Measurements from ENCODE around the gene ELAVL1. TPM values are rescaled to one million over a fixed set of nuclear protein-coding genes. Genes with fewer than 3 reads are reported as not detected.
"Not testable (repeated sequence)": the region's sequence is repeated elsewhere in the genome, so short reads cannot be mapped to it uniquely, and the experiment has no call there.

Gene ELAVL1
- total and polyA plus RNA-seq, 12 donors = 12.8 to 78.9 (median 44.6) TPM

DNA sequence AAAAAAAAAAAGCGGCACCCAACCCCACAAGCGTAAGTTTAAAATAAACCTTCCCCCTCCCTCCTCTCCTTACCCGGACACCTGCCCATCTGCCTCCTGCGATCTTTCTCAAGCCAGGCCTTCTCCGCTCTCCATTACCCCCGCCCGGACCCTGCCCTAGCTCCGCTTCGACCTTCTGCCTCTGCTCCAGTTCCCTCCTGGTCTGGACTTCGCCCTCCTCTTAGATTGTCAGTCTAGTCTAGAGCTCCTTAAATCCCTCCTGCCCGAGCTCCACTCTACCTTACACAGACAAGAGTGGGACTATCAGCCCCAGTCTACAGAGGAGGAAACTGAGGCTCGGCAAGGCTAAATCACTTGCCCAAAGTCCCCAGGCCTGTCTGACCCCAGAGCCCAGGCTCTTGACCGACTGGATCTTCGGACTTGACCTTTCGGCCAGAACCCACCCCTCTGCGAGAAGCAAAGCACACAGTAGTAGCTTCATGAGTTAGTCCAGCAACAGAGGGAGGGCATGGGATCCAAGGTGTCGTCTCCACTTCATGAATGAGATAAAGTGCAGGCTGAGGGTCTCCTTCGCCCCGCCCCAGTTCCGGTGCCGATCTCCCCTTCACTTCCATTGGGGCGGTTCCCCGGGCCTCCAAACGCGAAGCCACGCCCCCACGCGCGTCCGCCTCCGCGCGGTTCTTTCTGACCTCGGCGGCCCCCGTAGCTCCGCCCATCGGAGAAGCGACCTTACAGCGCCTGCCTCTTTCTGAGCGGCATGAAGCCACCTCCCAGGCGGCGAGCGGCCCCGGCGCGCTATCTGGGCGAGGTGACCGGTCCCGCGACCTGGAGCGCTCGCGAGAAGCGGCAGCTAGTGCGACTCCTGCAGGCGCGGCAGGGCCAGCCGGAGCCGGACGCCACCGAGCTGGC, 85.6 kb downstream of the ELAVL1 start, which contains the start of gene SNAPC2:
Gene SNAPC2, plus strand, starts transcription at position 729 of the 909 bp plus-strand sequence. Its CDS starts 29 bp downstream, at position 758.
- Histone ChIP-seq H3K4me3 (peak within 1 kb of the TSS in 3 of 4 donors; percentile 22 to 96 (median 56)), H3K36me3 (replicated peaks in 1 of 2) (peaks cover 0 to 11% of the 10 kb centered on the region in 2 donors), H3K9me3 (replicated peaks in 1 of 3) (no peaks in the 10 kb centered on the region), H3K27me3 (peaks cover 25% of the 10 kb centered on the region), H3K4me1 (replicated peaks in 1 of 2) (peaks cover 26 to 35% of the 10 kb centered on the region in 2 donors), H3K27ac (peak within 1 kb of the TSS; percentile 85 to 97 (median 88))
- intact Hi-C loops (cut with DNase I) = no loop called here
- whole genome bisulfite sequencing, 4 donors = 11 to 52% (median 28%) methylated on average over 14 to 62 of the region's 62 CpGs
- DNase-seq = peak; percentile 95 to 98 (median 97)
- peak in 1 of 2 donors; percentile 72 for TF ChIP-seq POLR2A (IDR thresholded peaks at IDR 0.05)
- TF ChIP-seq, protein P1, sequence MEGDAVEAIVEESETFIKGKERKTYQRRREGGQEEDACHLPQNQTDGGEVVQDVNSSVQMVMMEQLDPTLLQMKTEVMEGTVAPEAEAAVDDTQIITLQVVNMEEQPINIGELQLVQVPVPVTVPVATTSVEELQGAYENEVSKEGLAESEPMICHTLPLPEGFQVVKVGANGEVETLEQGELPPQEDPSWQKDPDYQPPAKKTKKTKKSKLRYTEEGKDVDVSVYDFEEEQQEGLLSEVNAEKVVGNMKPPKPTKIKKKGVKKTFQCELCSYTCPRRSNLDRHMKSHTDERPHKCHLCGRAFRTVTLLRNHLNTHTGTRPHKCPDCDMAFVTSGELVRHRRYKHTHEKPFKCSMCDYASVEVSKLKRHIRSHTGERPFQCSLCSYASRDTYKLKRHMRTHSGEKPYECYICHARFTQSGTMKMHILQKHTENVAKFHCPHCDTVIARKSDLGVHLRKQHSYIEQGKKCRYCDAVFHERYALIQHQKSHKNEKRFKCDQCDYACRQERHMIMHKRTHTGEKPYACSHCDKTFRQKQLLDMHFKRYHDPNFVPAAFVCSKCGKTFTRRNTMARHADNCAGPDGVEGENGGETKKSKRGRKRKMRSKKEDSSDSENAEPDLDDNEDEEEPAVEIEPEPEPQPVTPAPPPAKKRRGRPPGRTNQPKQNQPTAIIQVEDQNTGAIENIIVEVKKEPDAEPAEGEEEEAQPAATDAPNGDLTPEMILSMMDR (IDR thresholded peaks at IDR 0.05) = peak in 1 of 6 experiments; percentile 30

DNA sequence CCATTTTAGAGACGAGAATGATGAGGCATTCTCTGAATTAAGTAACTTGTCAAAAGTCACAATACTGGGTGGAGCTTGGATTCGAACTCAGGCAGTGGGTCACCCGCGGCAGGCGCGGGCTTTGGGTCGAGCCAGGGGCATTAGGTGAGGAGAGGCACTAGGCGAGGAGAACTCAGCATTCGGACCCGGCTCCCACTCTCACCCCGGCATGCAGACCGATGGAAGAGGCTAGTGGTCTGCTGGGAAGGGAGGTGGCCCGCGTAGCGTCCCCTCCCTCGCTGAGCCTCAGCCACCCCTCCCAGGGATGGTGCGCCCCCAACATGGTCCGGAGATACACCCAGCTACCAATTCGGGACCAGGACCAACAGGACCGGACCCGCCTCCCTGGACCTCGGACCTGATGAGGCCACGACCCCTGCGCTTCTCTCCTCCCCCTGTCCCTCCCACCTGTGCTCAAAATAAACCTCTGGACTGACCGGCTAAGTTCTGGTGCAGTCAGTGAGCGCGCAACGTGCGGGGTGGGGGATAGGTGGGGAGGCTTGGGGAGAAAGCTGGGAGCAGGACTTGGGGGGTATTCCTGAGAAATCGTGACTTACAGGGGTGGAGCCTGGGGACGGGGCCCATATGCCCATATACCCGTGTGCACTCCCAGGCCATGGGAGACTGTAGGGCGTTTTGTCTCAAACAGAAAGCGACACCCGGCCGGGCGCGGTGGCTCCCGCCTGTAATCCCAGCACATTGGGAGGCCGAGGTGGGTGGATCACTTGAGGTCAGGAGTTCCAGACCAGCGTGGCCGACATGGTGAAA, 86.6 kb downstream of the ELAVL1 start:
- peaks cover 25% of the 10 kb centered on the region for H3K27me3 ChIP-seq
- no peak overlapping the region for H3K4me3 ChIP-seq
- TF ChIP-seq POLR2A (IDR thresholded peaks at IDR 0.05) = no peak
- intact Hi-C loops (cut with DNase I) = no loop called here
- peaks cover 21 to 31% of the 10 kb centered on the region in 2 donors for H3K4me1 ChIP-seq (replicated peaks in 1 of 2)
- H3K36me3 ChIP-seq (replicated peaks in 1 of 2) = peaks cover 0 to 11% of the 10 kb centered on the region in 2 donors
- H3K9me3 ChIP-seq (replicated peaks in 1 of 3) = no peaks in the 10 kb centered on the region
- no peak overlapping the region for H3K27ac ChIP-seq
- WGBS, 4 donors = 58 to 69% (median 60%) methylated on average over 27 to 42 of the region's 42 CpGs
- peak in 1 of 7 donors; percentile 65 for DNase-seq

GRCh38 chr19:7918062-7918614, 87.3 kb downstream of the ELAVL1 start:
- peaks cover 21 to 31% of the 10 kb centered on the region in 2 donors for H3K4me1 ChIP-seq (replicated peaks in 1 of 2)
- intact Hi-C loops (cut with DNase I); H3K9me3 ChIP-seq (replicated peaks in 1 of 3): not testable (repeated sequence)
- peaks cover 25% of the 10 kb centered on the region for H3K27me3 ChIP-seq
- DNase-seq = peak in 1 of 7 donors; percentile 56
- 36 to 53% (median 42%) methylated on average over 29 of the region's 29 CpGs for WGBS, 4 donors
- H3K4me3 ChIP-seq = peak overlapping the region in 1 of 4 donors; percentile 32
- peaks cover 0 to 11% of the 10 kb centered on the region in 2 donors for H3K36me3 ChIP-seq (replicated peaks in 1 of 2)
- H3K27ac ChIP-seq = peak overlapping the region in 1 of 5 donors; percentile 68

DNA sequence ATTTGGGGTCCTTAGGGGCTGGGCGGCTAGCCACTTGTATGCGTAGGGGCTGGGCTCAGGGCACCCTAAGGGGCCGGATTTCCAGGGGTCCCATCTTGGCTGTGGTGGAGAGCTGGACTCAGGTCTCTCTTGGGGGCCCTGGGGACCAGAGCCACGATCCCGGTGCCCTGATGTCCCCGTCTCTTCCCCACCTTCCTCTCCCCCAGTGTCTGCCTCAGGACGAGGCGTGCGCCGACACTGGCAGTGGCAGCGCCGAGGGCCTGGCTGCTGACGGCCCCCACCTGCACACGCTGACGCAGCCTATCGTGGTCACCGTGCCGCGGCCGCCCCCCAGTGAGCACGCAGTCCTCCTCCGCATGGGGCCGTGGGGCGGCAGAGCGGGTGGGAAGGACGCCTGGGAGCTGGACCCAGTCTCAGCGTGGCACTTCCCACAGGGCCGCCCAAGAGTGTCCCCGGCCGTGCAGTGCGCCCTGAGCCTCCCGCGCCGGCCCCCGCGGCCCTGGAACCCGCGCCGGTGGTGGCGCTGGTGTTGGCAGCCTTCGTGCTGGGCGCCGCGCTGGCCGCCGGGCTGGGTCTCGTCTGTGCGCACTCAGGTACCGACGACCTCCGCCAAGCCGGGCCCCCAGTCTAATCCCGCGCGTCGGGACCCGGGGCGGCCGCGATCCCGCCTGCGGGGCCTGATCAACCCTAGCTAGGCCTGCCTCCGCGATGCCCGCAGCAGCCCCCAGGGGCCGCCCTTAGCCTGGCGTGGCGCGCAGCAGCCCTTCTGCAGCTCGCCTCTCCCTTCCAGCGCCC, 88.0 kb downstream of the ELAVL1 start:
- intact Hi-C loops (cut with DNase I) = no loop called here
- H3K4me3 ChIP-seq = peak overlapping the region in 1 of 4 donors; percentile 32
- TF ChIP-seq, protein P1 (IDR thresholded peaks at IDR 0.05) = peak; percentile 20 to 50 (median 32)
- TF ChIP-seq POLR2A (IDR thresholded peaks at IDR 0.05) = no peak
- H3K36me3 ChIP-seq (replicated peaks in 1 of 2) = peaks cover 0 to 13% of the 10 kb centered on the region in 2 donors
- WGBS, 4 donors = 5 to 13% (median 8%) methylated on average over 4 to 71 of the region's 71 CpGs
- peak overlapping the region in 1 of 5 donors; percentile 68 for H3K27ac ChIP-seq
- peak in 2 of 7 donors; percentile 63 to 79 for DNase-seq
- no peaks in the 10 kb centered on the region for H3K9me3 ChIP-seq (replicated peaks in 1 of 3)
- peaks cover 25% of the 10 kb centered on the region for H3K27me3 ChIP-seq
- peaks cover 21 to 31% of the 10 kb centered on the region in 2 donors for H3K4me1 ChIP-seq (replicated peaks in 1 of 2)

Data from adrenal gland (tissue), 12 donors.